Measurements from ENCODE around the gene SNRNP25. TPM values are rescaled to one million over a fixed set of nuclear protein-coding genes. Genes with fewer than 3 reads are reported as not detected.
"Not testable (repeated sequence)": the region's sequence is repeated elsewhere in the genome, so short reads cannot be mapped to it uniquely, and the experiment has no call there.

The SNRNP25 gene
- 10 to 100 TPM; 29.7 to 33.4 TPM for total RNA-seq

- H3K4me1 Mint-ChIP-seq = peaks cover 34% of the 10 kb centered on the region
- POLR2A ChIA-PET = interaction anchor here (0.6 to 2.5 kb wide), 13 partner anchors 9 to 473 kb away, joined by 3 to 18 read pairs (median 4); partner anchors contain the start of genes HBQ1, LUC7L and MPG
- peak within 1 kb of the TSS; percentile 98 for H3K4me3 Mint-ChIP-seq
Observed at GRCh38 chr16:53346-54236, at the start of gene SNRNP25, which contains the start of gene POLR3K. TSS of gene SNRNP25 (plus strand) at chr16:53828. CDS start at chr16:54017, 189 bp downstream. TSS of gene POLR3K (minus strand) at chr16:53608. CDS start at chr16:53586, 22 bp downstream.

GRCh38 chr16:9903-10665 is 43.5 kb upstream of the SNRNP25 start:
- H3K27ac Mint-ChIP-seq = no peak overlapping the region
- CTCF ChIA-PET = no interaction called here
- H3K9me3 Mint-ChIP-seq = peaks cover 4% of the 10 kb centered on the region
- peak overlapping the region; percentile 57 for H3K4me3 Mint-ChIP-seq
- peak; percentile 41 for DNase-seq
- POLR2A ChIA-PET = interaction anchor here (1.0 kb wide), 1 partner anchor 43 kb away, joined by 3 read pairs; the partner anchor contains the start of gene POLR3K
- H3K27me3 Mint-ChIP-seq = no peaks in the 10 kb centered on the region
- no peaks in the 10 kb centered on the region for H3K4me1 Mint-ChIP-seq
- H3K36me3 Mint-ChIP-seq (ENCODE audit: low read depth) = no peaks in the 10 kb centered on the region

More at GRCh38 chr16:53346-54236, at the start of gene SNRNP25, which contains the start of gene POLR3K:
- Mint-ChIP-seq H3K9me3 (no peaks in the 10 kb centered on the region), H3K27ac (peak within 1 kb of the TSS; percentile 86), H3K36me3 (ENCODE audit: low read depth) (peaks cover 27% of the 10 kb centered on the region), H3K27me3 (no peaks in the 10 kb centered on the region)
- CTCF ChIA-PET = interaction anchor here (0.6 to 2.2 kb wide), 11 partner anchors 11 to 309 kb away, joined by 3 to 21 read pairs (median 4); partner anchors contain the start of gene FAM234A
- peak; percentile 98 for DNase-seq

- H3K4me1 Mint-ChIP-seq; H3K27me3 Mint-ChIP-seq; H3K9me3 Mint-ChIP-seq; H3K36me3 Mint-ChIP-seq (ENCODE audit: low read depth); CTCF ChIA-PET; H3K27ac Mint-ChIP-seq; H3K4me3 Mint-ChIP-seq: not testable (repeated sequence)
- DNase-seq = peak; percentile 97
- POLR2A ChIA-PET = interaction anchor here (1.0 kb wide), 1 partner anchor 42 kb away, joined by 3 read pairs; the partner anchor contains the start of gene POLR3K
Observed at GRCh38 chr16:10772-11171, 42.9 kb upstream of the SNRNP25 start.

DNA sequence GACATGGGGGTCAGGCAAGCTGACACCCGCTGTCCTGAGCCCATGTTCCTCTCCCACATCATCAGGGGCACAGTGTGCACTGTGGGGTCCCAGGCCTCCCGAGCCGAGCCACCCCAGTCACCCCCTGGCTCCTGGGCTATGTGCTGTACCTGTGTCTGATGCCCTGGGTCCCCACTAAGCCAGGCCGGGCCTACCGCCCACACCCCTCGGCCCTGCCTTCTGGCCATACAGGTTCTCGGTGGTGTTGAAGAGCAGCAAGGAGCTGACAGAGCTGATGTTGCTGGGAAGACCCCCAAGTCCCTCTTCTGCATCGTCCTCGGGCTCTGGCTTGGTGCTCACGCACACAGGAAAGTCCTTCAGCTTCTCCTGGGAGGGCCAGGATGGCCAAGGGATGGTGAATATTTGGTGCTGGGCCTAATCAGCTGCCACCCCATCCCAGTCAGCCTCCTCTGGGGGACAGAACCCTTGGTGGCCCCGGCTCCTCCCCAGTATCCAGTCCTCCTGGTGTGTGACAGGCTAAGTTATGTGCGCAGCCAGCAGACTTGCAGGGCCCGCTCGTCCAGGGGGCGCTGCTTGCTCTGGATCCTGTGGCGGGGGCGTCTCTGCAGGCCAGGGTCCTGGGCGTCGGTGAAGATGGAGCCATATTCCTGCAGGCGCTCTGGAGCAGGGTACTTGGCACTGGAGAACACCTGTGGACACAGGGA is 36.4 kb upstream of the SNRNP25 start:
- H3K9me3 Mint-ChIP-seq; H3K4me3 Mint-ChIP-seq; DNase-seq; H3K27me3 Mint-ChIP-seq; H3K27ac Mint-ChIP-seq; H3K36me3 Mint-ChIP-seq (ENCODE audit: low read depth); H3K4me1 Mint-ChIP-seq; CTCF ChIA-PET; POLR2A ChIA-PET: not testable (repeated sequence)

- POLR2A ChIA-PET; H3K27ac Mint-ChIP-seq; H3K9me3 Mint-ChIP-seq; H3K4me1 Mint-ChIP-seq; DNase-seq; CTCF ChIA-PET; H3K27me3 Mint-ChIP-seq; H3K36me3 Mint-ChIP-seq (ENCODE audit: low read depth); H3K4me3 Mint-ChIP-seq: not testable (repeated sequence)
Observed at GRCh38 chr16:20886-21285, 32.7 kb upstream of the SNRNP25 start.

- H3K4me3 Mint-ChIP-seq; H3K36me3 Mint-ChIP-seq (ENCODE audit: low read depth); H3K9me3 Mint-ChIP-seq; DNase-seq; H3K27ac Mint-ChIP-seq; H3K27me3 Mint-ChIP-seq; POLR2A ChIA-PET; H3K4me1 Mint-ChIP-seq: not testable (repeated sequence)
- CTCF ChIA-PET = interaction anchor here (0.5 to 0.6 kb wide), 2 partner anchors 30 to 112 kb away, joined by 3 to 4 read pairs; no protein-coding TSS in a partner anchor
Observed at GRCh38 chr16:24151-24550, 29.5 kb upstream of the SNRNP25 start.

DNA sequence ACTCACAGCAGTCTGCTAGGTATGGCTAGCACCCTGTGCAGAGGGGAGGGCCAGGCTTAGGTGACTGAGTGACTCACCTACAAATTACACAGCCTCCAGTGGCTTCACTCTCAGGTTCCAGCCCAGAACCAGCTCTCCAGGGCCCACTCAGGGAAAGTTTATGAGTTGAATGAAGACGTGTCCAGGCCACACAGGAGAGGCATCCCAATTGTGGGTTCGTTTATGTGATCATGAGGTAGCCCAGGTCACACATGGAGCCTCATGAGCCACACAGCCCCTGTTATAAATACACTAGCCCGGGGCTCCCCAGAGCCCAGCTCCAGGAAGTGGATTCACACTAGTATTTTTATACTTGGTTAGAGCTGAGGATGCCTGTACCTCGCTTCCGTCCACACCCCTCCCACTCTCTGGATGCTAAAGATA is 27.7 kb upstream of the SNRNP25 start:
- H3K9me3 Mint-ChIP-seq = not testable (repeated sequence)

GRCh38 chr16:30627-31026 is 23.0 kb upstream of the SNRNP25 start:
- H3K27ac Mint-ChIP-seq; H3K27me3 Mint-ChIP-seq; DNase-seq; H3K9me3 Mint-ChIP-seq; H3K4me3 Mint-ChIP-seq; H3K36me3 Mint-ChIP-seq (ENCODE audit: low read depth); H3K4me1 Mint-ChIP-seq; POLR2A ChIA-PET; CTCF ChIA-PET: not testable (repeated sequence)

More for the DNA sequence above, 27.7 kb upstream of the SNRNP25 start:
- H3K27ac Mint-ChIP-seq; CTCF ChIA-PET; H3K27me3 Mint-ChIP-seq; POLR2A ChIA-PET; DNase-seq; H3K4me3 Mint-ChIP-seq; H3K36me3 Mint-ChIP-seq (ENCODE audit: low read depth); H3K4me1 Mint-ChIP-seq: not testable (repeated sequence)

DNA sequence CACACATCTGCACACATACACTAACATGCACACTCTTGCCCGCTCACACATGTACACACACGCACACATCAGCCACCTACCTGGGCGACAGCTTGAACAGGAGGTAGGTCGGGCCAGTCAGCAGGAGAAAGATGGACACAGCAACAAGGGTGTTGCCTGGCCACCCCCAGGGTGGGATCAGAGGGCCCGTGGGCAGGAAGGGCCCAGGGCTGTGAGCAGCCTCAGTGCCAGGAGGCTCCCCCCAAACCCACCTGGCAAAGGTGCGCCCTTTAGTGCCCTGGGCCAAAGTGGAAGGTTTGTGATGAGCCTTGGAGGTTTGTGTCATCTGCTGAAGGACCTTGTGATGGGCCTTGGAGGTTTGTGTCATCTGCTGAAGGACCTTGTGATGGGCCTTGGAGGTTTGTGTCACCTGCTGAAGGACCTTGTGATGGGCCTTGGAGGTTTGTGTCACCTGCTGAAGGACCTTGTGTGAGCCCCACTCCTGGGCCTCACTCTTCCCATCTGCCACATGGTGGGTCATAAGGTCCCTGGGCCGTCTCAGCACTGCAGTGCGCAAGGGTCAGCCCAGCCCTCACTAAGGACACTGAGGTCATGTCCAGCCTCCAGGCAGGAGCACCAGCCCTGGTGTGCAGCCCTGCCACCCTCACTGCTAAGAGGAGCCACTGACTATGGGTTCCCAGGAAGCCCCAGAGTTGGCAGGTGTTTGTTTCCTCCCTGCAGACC is 20.3 kb upstream of the SNRNP25 start:
- H3K9me3 Mint-ChIP-seq; H3K27me3 Mint-ChIP-seq; CTCF ChIA-PET; H3K36me3 Mint-ChIP-seq (ENCODE audit: low read depth); H3K27ac Mint-ChIP-seq; POLR2A ChIA-PET; DNase-seq; H3K4me3 Mint-ChIP-seq: not testable (repeated sequence)
- H3K4me1 Mint-ChIP-seq = peaks cover 11% of the 10 kb centered on the region

DNA sequence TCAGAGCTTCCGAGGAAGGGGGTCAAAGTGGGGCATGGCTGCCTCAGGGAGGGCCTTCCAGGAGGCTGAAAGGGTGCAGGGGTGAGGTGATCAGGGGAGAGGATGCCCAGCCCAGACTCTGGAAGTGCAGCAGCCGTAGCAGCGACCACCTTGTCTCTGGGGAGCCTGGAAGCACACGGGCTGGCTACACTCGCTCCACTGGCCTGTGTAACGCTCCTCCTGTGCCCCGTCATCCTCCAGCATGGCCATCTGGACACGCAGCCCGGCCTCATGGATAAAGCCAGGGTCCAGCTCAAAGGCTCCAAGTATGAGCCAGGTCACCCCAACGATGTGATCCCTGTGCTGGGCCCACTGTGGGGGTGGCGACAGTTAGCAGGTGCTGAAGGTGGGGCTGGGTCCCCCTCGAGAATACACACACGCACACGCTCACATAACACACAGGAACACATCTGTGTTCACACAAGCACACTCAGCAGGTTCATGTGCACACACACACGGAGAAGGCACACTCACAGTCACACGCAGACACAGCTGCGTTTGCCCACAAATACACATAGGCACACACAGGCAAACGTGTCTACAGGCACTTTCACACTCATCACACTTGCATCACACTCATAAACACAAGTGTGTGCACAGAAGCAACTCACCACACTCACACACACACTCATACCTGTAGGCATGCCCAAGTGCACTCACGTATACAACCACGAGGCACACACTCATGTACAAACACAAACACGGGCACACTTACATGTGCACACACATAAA is 19.6 kb upstream of the SNRNP25 start:
- Mint-ChIP-seq H3K4me1 (peaks cover 18% of the 10 kb centered on the region), H3K4me3 (no peak overlapping the region), H3K27ac (no peak overlapping the region), H3K36me3 (ENCODE audit: low read depth) (peaks cover 3% of the 10 kb centered on the region), H3K27me3 (no peaks in the 10 kb centered on the region), H3K9me3 (no peaks in the 10 kb centered on the region)
- CTCF ChIA-PET = no interaction called here
- no peak for DNase-seq
- POLR2A ChIA-PET = interaction anchor here (0.8 kb wide), 1 partner anchor 19 kb away, joined by 3 read pairs; the partner anchor contains the start of genes POLR3K and SNRNP25

- no peaks in the 10 kb centered on the region for H3K27me3 Mint-ChIP-seq
- H3K4me3 Mint-ChIP-seq = no peak overlapping the region
- H3K27ac Mint-ChIP-seq = no peak overlapping the region
- ChIA-PET CTCF (no interaction called here), POLR2A (interaction anchor here (0.8 kb wide), 1 partner anchor 19 kb away, joined by 3 read pairs; the partner anchor contains the start of genes POLR3K and SNRNP25)
- peaks cover 24% of the 10 kb centered on the region for H3K4me1 Mint-ChIP-seq
- H3K36me3 Mint-ChIP-seq (ENCODE audit: low read depth) = peaks cover 6% of the 10 kb centered on the region
- H3K9me3 Mint-ChIP-seq = no peaks in the 10 kb centered on the region
- DNase-seq = no peak
Observed at GRCh38 chr16:34648-34987, 19.0 kb upstream of the SNRNP25 start.

Data from activated CD4-positive, alpha-beta memory T cell treated with anti-CD3 and anti-CD28 coated beads, Interleukin-2, amount 10 ng/mL, durations not matched to agents 7 days and 5 days (primary cell).